Right lobe of liver (tissue), 4 donors: ENCODE measurements around the gene CTIF.

Experiments
- CTCF ChIP-seq, 4 donors: fragments of 200-600 bp in 3 of 4; fragments of 450-650 bp in 1 of 4; IDR thresholded peaks; one replicate each; pipeline versions ENCODE4 v1.5.1 to v1.8.0; 2016 to 2022; ENCODE audit warnings: antibody characterized with exemption in 4 of 4, mild to moderate bottlenecking in 2 of 4
- POLR2A ChIP-seq: fragments of 450-650 bp; IDR thresholded peaks from one replicate; pipeline ENCODE4 v1.6.1; 2017; ENCODE audit warnings: antibody characterized with exemption, mild to moderate bottlenecking
- donor health status: DM: no; HTN: no; CAD: no.
- donor health status: DM: no; HTN: no; CAD: no.
- donor health status: DM: no; HTN: yes; CAD: no.

- TF ChIP-seq CTCF (IDR thresholded peaks at IDR 0.05) (no peak), POLR2A (no peak)
Measured at GRCh38 chr18:48535956-48536355, 2.9 kb upstream of the CTIF start.
